HL-60 (cell line): ENCODE results near the gene SLC44A4.

Source experiments
- DNase-seq, 2 experiments: peaks; one replicate each; pipeline ENCODE4 v3.0.0-alpha.2; 2010 to 2020; ENCODE audit warnings: low read depth in 1 of 2, low spot score in 1 of 2
- H3K27ac ChIP-seq: fragments of 250-450 bp; sonication (Bioruptor Pico); replicated peaks from 2 replicates; pipeline ENCODE4 v1.5.1; 2020; ENCODE audit warnings: mild to moderate bottlenecking, moderate library complexity
- H3K27me3 ChIP-seq: fragments of 250-450 bp; sonication (Bioruptor Pico); 2 replicates; pipeline ENCODE4 v1.5.1; 2021; ENCODE audit warnings: mild to moderate bottlenecking, moderate library complexity; ENCODE audit not compliant: insufficient read depth, poor library complexity, severe bottlenecking
- H3K4me3 ChIP-seq: replicated peaks from 2 replicates; pipeline ENCODE4 v1.5.1; 2011; ENCODE audit warnings: mild to moderate bottlenecking, control low read depth, low read length; ENCODE audit not compliant: insufficient read depth
- GABPA ChIP-seq: IDR thresholded peaks from 2 replicates; pipeline ENCODE4 v1.6.1; 2012; ENCODE audit warnings: low read depth
- POLR2AphosphoS5 ChIP-seq: IDR thresholded peaks from 2 replicates; pipeline ENCODE4 v1.6.1; 2012; ENCODE audit warnings: low read depth
- SPI1 ChIP-seq: IDR thresholded peaks from 2 replicates; pipeline ENCODE4 v1.6.1; 2012; ENCODE audit warnings: low read depth, mild to moderate bottlenecking, borderline replicate concordance
- TF ChIP-seq, protein P1 (sequence below): IDR thresholded peaks from 2 replicates; pipeline ENCODE4 v1.6.1; 2012; ENCODE audit warnings: low read depth; ENCODE audit not compliant: insufficient replicate concordance
- TF ChIP-seq, protein P2 (sequence below): IDR thresholded peaks from one replicate; pipeline ENCODE4 v1.5.1; 2011; ENCODE audit warnings: low read length, control low read depth, inconsistent platforms; ENCODE audit not compliant: insufficient read depth

Gene SLC44A4

DNA sequence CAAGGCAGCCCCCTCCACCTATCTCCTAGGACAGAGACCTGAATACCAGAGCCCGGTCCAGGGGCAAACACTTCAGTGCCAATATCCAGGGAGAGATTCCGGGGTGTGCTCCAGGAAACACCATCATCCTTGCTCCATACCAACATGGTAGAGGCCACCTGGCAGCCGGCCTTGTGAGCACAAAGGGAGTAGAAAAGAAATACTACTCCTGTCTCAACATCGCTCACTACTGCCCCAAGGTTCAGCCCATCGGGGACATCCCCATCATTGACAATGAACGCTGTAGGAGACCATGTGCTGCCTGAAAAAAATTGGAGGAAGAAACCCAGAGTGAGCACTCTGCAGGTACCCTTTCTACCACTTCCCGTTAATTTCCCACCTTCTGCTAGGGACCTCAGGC lies 17.6 kb downstream of the SLC44A4 start:
- TF ChIP-seq POLR2AphosphoS5, result no peak
- TF ChIP-seq GABPA, result no peak
- TF ChIP-seq, protein P1, sequence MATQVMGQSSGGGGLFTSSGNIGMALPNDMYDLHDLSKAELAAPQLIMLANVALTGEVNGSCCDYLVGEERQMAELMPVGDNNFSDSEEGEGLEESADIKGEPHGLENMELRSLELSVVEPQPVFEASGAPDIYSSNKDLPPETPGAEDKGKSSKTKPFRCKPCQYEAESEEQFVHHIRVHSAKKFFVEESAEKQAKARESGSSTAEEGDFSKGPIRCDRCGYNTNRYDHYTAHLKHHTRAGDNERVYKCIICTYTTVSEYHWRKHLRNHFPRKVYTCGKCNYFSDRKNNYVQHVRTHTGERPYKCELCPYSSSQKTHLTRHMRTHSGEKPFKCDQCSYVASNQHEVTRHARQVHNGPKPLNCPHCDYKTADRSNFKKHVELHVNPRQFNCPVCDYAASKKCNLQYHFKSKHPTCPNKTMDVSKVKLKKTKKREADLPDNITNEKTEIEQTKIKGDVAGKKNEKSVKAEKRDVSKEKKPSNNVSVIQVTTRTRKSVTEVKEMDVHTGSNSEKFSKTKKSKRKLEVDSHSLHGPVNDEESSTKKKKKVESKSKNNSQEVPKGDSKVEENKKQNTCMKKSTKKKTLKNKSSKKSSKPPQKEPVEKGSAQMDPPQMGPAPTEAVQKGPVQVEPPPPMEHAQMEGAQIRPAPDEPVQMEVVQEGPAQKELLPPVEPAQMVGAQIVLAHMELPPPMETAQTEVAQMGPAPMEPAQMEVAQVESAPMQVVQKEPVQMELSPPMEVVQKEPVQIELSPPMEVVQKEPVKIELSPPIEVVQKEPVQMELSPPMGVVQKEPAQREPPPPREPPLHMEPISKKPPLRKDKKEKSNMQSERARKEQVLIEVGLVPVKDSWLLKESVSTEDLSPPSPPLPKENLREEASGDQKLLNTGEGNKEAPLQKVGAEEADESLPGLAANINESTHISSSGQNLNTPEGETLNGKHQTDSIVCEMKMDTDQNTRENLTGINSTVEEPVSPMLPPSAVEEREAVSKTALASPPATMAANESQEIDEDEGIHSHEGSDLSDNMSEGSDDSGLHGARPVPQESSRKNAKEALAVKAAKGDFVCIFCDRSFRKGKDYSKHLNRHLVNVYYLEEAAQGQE, result no peak
- no peak for TF ChIP-seq SPI1
- TF ChIP-seq, protein P2, sequence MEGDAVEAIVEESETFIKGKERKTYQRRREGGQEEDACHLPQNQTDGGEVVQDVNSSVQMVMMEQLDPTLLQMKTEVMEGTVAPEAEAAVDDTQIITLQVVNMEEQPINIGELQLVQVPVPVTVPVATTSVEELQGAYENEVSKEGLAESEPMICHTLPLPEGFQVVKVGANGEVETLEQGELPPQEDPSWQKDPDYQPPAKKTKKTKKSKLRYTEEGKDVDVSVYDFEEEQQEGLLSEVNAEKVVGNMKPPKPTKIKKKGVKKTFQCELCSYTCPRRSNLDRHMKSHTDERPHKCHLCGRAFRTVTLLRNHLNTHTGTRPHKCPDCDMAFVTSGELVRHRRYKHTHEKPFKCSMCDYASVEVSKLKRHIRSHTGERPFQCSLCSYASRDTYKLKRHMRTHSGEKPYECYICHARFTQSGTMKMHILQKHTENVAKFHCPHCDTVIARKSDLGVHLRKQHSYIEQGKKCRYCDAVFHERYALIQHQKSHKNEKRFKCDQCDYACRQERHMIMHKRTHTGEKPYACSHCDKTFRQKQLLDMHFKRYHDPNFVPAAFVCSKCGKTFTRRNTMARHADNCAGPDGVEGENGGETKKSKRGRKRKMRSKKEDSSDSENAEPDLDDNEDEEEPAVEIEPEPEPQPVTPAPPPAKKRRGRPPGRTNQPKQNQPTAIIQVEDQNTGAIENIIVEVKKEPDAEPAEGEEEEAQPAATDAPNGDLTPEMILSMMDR, result no peak
- Histone ChIP-seq H3K27ac (no peak overlapping the region), H3K4me3 (no peak overlapping the region), H3K27me3 (no peaks in the 10 kb centered on the region)
- no peak for DNase-seq

DNA sequence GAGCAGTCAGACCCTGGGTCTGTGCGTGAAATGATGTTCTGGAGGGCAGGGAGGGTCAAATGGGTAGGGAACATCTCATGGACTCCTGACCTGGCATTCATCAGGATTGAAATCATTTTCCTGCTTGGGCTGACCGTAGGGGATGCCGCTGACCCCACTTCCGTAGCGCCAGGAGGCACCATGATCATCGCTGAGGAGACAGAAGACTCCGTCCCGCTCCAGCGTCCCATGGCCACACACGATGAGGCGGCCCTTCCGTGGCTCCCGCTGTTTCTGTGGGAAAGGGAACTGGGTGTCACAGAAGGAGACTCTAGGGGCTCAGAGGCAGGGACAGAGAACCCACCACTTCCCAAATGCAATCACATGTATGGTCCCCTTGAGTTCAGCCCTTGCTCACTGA lies 18.4 kb downstream of the SLC44A4 start:
- no peak for DNase-seq
- Histone ChIP-seq H3K27me3 (no peaks in the 10 kb centered on the region), H3K4me3 (no peak overlapping the region), H3K27ac (no peak overlapping the region)
- no peak for TF ChIP-seq SPI1
- TF ChIP-seq, protein P1, result no peak
- no peak for TF ChIP-seq POLR2AphosphoS5
- TF ChIP-seq GABPA, result no peak
- TF ChIP-seq, protein P2, result no peak

DNA sequence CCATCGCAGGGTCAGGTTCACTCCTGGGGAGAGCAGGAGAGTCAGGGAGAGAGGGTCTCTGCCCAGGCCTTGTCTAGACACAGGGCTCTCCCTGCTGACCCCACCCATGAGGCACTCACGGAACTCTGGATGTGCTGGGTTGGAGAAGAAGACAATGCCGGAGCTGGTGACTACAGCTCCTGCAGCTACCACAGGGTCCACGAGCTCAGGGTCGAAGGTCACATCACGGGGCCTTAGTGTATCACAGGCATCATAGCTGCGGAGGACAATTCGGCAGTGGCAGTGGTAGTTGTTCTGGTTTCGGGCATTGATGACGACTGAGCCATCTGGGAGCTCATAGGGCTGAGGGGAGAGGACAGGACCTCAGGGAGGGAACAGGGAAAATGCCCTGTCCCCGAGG lies 18.9 kb downstream of the SLC44A4 start:
- H3K27me3 ChIP-seq, result no peaks in the 10 kb centered on the region
- H3K4me3 ChIP-seq, result no peak overlapping the region
- H3K27ac ChIP-seq, result no peak overlapping the region
- TF ChIP-seq POLR2AphosphoS5, result no peak
- TF ChIP-seq, protein P2, result no peak
- TF ChIP-seq GABPA, result no peak
- no peak for TF ChIP-seq SPI1
- TF ChIP-seq, protein P1, result no peak
- no peak for DNase-seq
